Fibroblast of villous mesenchyme (primary cell): Measurements from ENCODE around the gene EVL. TPM values are rescaled to one million over a fixed set of nuclear protein-coding genes. Genes with fewer than 3 reads are reported as not detected.

Experiments used
- DNase-seq: peaks from one replicate; pipeline ENCODE4 v3.0.0-alpha.2; 2010; ENCODE audit warnings: low read depth
- H3K4me3 ChIP-seq: 2 replicates; pipeline ENCODE4 v1.5.1; 2011; ENCODE audit warnings: low read depth, mild to moderate bottlenecking, low read length
- total RNA-seq: library from RNA; depleted of rRNA; stranded (reverse); fragments of >200 nt; gene quantifications from 2 replicates; pipeline ENCODE4 v1.2.3, GENCODE V29; 2012
- TF ChIP-seq, protein P1 (sequence below): IDR thresholded peaks from 2 replicates; pipeline ENCODE4 v1.5.1; 2012; ENCODE audit warnings: low read depth, mild to moderate bottlenecking, low read length; ENCODE audit not compliant: insufficient read depth

Gene EVL
- total RNA-seq, 1 donor = 5.2 TPM

DNA sequence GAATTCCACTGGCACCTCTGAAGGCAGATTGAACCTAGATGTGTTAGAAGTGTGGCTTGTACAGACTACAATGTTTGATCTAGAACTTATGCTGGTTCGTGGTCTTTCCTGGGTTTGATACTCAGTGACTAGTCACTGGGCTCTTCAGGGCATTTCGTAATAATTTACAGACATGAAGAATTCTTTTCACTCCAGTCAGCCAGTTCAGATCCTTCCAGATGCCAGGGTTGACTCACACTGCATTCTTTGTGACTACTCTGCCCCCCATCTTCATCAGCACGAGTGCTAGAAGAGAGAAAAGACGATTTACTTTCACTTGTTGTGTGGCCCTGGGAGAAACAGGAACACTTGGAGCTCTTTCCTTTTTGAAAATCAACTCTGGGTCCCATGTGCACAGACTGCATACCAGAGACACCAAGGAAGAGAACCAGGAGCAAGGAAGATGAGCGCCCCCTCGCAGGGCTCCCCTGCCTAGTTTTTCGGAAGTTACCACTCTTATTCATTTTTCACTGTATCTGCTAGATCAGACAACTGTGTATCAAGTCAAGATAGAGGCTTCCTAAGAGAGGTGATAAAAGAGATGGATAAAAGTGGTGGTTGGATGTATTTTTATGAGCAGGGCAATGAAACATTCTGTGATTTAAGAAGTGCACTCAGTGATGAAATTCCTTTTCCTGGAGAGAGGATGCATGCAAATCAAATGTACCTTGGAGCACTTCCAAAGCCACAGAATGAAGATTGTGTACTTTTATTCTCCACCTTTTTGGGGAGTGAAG, 33.5 kb upstream of the EVL start:
- H3K4me3 ChIP-seq = peak overlapping the region; percentile 50
- peak; percentile 98 for DNase-seq
- TF ChIP-seq, protein P1, sequence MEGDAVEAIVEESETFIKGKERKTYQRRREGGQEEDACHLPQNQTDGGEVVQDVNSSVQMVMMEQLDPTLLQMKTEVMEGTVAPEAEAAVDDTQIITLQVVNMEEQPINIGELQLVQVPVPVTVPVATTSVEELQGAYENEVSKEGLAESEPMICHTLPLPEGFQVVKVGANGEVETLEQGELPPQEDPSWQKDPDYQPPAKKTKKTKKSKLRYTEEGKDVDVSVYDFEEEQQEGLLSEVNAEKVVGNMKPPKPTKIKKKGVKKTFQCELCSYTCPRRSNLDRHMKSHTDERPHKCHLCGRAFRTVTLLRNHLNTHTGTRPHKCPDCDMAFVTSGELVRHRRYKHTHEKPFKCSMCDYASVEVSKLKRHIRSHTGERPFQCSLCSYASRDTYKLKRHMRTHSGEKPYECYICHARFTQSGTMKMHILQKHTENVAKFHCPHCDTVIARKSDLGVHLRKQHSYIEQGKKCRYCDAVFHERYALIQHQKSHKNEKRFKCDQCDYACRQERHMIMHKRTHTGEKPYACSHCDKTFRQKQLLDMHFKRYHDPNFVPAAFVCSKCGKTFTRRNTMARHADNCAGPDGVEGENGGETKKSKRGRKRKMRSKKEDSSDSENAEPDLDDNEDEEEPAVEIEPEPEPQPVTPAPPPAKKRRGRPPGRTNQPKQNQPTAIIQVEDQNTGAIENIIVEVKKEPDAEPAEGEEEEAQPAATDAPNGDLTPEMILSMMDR = no peak

DNA sequence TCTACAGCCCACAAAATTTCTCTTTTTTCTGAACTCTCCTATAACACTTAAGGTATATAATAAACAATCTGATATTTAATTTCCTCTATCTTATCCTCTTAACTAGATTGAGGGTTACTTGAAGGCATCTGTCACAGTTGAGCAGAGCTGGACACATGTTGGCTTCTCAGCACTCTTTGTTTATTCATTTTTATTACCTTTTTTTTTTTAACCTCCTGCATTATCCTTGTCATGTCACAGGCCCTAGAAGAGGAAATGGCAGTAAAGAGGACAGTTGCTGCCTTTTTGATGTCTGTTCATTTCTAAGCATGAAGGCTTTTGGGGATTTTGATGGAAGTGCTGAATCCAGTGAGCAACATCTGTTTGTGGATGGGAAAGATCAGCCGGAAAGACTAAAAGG, 32.5 kb upstream of the EVL start:
- DNase-seq = no peak
- TF ChIP-seq, protein P1 = no peak
- no peak overlapping the region for H3K4me3 ChIP-seq

DNA sequence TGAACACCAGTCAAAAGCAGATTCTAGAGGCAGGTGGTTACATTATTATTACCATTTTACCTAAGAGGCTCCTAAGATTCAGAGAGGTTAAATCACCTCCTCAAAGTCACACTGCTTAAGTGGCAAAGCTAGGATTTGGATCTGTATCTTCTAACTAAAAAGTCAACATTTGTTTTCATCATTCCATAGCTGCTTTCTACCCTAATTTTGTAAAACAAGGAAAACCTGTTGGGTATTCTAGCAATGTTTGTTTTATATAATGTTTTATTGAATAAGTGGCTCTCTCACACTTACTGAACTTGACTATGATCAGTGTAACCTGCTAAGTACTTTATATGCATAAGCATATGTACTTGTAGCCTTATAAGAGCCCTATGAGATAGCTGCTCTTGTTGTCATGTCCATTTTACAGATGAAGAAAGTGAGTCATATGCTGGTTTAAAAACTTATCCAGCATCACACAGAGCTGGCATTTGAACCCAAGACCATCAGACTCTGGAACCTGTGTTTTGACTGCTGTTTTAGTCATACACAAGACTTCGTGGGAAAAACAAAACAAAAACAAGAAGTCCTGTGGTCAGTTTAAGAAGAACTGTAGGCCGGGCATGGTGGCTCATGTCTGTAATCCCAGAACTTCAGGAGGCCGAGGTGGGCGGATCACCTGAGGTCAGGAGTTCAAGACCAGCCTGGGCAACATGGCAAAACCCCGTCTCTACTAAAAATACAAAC, 31.7 kb upstream of the EVL start:
- DNase-seq = no peak
- TF ChIP-seq, protein P1 = no peak

DNA sequence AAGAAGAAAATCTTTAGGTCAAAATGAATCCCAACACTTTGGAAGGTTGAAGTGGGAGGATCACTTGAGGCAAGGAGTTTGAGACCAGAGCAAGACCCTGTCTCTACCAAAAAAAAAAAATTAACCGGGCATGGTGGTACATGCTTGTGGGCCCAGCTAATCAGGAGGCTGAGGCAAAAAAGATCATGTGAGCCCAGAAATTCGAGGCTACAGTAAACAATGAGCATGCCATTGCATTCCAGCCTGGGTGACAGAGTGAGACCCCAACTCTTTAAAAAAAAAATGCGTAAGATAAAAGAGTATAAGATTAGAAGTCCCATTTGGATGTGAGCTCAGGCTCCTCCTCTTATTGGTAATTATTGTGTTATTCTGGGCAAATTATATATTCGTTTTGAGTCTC, 30.8 kb upstream of the EVL start:
- TF ChIP-seq, protein P1 = no peak
- DNase-seq = no peak
- H3K4me3 ChIP-seq = no peak overlapping the region

More for the DNA sequence above, 31.7 kb upstream of the EVL start:
- H3K4me3 ChIP-seq = no peak overlapping the region

DNA sequence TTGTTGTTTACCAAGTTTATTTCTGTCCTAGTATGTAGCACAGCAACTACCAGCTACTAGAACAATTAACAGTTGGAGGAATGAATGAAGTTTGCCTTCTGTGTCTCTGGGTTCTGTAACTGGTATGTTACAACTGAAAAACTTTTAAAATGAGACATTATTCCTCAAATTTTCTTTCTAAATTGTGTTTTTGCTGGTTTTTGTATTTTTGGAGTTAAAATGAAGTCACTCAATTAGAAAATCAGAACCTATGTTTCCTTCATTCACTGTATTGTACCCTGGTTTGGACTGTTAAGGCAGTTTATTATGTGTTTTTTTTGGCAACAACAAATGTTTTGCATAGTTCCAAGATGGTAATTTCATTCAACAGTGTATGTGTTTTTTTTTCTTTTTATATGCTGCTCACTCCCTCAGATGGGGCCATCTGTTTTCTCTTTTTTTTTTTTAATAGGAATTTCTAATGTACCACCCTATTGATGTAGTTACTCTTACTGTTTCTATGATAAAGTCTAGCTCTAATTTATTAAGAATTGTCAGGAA, 30.2 kb upstream of the EVL start:
- H3K4me3 ChIP-seq = no peak overlapping the region
- DNase-seq = peak; percentile 40
- TF ChIP-seq, protein P1 = no peak

DNA sequence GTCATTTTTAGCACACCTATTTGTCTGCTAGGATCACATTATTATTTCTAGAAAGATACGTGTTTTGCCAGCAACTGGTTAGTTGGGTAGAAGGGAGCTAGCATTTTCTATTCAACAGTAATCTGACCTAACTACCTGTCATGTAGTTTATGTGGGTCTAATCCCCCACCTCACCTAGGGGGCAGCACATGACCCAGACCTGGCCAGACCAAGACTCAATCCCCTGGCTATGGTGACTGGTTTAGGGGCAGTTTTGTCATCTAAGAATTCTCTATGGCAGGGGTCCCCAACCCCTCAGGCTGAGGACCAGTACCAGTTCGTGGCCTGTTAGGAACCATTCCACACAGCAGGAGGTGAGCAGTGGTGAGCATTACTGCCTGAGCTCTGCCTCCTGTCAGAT, 29.5 kb upstream of the EVL start:
- DNase-seq = no peak
- no peak overlapping the region for H3K4me3 ChIP-seq
- TF ChIP-seq, protein P1 = no peak
